Limb (tissue), 2 donors: ENCODE data around the gene RPH3AL.
"Not testable (repeated sequence)": the region's sequence is repeated elsewhere in the genome, so short reads cannot be mapped to it uniquely, and the experiment has no call there.

Source experiments
- DNase-seq, 2 donors: peaks; one replicate each; pipeline ENCODE4 v3.0.0-alpha.2; 2016; ENCODE audit errors: extremely low spot score in 2 of 2

The RPH3AL gene

DNA sequence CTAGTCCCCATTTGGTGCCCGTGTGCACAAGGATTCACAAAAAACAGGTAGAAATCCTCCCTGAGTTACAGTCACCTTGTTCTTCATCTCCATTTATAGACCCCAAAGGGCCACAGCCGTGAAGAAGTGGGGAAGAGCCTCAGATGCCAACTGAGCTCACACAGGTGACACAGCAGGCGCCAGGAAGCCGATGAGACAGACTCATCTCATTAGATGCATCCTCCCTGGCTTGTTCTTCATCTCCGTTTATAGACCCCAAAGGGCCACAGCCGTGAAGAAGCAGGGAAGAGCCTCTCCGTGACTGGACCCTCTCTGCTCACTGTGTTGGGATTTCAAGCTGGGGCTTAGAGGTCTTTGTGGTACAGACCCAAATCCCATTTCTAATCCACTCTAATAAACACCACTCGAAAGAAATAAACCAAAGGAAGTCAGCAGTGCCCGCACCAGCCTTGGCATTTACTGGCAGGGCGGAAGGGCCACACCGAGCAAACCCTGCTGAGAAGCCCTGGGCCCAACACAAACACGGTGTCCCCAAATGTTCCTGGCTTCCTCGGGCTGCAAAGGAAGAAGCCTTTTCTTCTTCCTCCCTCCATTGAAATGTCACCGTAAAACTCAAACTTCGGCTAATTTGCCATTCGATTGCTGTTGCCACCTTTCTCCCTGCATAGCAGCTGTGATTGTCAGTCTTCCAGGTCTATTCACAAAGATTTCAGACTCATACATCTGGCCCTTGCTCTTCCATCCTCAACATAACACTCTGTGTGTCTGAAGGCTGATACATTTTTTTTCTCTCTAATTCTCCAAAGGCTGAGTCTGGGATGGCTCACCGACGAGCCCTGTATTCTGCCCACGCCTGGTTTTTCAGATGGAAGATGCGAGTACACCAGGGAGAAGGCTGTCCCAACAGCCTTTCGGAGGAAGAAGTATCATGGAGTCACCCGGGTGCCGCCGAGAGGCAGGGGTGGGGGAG is 126.2 kb downstream of the RPH3AL start:
- no peak for DNase-seq

DNA sequence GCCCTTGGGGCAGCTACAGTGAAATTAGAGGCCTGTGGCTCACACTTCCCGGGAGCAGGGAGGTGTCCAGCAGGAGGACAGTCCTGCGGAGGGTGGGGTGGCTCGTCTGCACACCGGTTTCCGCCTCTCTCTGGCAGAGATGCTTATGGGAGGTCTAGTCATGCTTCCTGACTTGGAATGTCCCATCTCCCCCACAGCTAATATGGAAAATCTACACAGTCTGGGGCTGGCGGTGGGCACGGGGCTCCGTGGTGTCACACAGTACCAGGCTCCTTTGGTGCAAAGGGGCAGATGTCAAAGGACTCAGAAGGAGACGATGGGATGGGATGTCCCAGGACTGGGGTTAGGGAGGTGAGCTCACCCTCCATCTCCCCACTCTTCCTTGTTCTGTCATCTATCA is 127.1 kb downstream of the RPH3AL start:
- DNase-seq: no peak

- not testable (repeated sequence) for DNase-seq
Observed at GRCh38 chr17:224576-224975, 128.0 kb downstream of the RPH3AL start.

DNA sequence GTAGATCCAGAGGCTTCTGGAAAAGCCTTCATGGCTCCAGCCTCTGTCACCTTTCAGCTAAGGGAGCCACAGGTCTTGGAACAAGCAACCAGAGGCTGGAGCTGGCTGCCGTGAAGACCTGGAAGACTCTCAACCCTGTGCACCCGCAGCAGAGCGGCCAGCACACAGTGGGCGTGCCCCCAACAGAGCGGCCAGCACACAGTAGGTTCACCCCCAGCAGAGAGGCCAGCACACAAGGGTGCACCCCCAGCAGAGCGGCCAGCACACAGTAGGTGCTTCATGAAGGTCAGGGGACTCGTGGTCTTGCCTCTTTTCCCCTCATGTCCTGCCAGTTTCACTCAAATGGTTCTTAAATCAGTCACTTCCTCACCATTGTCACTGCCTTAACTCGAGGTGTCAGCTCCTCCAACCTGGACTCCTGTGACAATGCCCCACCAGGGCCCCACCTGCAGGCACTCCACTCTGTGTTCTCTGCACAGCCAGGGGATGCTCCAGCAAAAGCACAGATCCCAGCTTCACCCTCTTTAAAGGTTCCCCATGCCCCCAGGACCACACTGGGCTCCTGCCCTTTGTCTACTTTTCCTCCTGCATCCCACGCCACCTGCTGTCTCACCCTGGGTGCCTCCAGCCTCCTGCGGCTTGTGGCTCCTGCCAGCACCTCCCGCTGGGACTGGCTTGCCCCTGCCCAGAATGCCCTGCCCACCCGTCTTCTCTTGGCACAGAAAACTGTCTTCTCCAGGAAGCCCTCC is 128.7 kb downstream of the RPH3AL start:
- DNase-seq: no peak

GRCh38 chr17:222172-222571 is 130.4 kb downstream of the RPH3AL start:
- DNase-seq: no peak

GRCh38 chr17:219696-220095 is 132.9 kb downstream of the RPH3AL start:
- DNase-seq: no peak

DNA sequence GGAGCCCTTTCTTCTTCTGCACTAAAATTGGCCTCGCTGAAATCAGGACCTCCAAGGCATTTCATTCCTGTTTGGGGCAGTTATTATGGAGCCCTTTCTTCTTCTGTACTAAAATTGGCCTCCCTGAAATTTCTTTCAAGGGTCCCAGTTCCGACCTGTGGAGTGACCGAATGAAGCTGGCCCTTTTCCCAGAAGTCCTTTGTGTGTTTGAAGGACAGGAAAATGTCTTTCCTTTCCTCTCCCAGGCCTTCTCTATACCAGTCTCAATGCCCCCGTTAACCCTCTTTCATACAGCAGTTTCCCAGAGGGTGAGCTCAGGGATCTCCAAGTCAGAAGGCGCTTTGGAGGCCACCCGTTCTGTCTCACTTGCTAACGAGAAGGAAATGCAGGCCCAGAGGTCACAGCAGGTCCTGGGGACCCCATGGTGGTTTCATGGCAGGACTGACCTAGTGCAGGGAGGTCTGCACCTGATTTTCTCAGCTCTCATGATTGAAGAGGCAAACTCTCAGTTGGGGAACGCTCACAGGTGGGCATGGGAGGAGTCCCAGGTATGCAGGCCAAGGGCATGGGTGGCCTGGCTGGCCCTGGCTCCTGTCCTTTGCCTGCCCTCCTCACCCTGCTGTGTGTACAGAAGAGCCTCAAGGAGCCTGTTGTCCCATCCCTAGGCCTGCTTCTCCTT is 134.0 kb downstream of the RPH3AL start:
- DNase-seq: no peak

GRCh38 chr17:216625-217024 is 136.0 kb downstream of the RPH3AL start:
- DNase-seq: no peak

- not testable (repeated sequence) for DNase-seq
Observed at GRCh38 chr17:215563-216478, 136.8 kb downstream of the RPH3AL start.

- no peak for DNase-seq
Observed at GRCh38 chr17:214881-215331, 137.7 kb downstream of the RPH3AL start.

DNA sequence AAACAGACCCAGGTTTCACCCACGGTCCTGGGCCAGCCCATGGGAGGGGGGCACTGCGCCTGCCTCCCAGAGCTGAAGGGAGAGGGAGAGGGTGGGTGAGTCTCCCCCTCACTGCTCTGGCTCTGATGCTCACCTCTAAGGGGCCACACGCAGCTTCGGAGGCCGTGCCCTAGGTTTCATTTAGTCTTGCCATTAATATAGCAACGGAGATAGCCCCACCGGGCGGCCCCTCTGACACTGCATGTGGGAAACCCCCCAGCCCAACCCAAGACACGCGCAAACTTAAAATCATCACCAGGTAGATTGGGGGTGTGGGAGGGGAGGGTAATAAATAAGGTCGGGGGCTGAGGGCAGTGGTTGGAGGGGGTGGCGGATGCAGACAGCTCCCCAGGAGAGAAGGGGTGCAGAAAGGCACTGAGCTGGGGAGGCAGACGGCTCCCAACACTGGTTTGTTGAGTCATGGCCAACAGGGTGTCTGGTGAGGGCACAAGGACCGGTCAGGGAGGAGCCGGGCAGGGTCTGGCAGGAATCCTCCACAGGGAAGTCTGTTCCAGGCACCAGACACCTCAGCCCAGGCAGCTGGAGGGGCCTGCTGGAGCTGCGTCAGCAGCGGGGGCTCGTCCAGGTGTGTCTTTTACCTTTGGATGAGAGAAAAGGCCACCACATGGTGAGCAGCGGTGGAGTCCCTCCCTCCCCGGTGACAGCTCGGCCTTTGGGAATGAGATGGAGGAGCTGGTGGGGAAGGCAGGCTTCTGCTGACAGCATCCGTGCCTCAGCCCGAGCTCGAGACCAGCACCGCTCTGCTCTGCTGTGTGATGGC is 139.1 kb downstream of the RPH3AL start:
- DNase-seq: no peak

GRCh38 chr17:210402-210801 is 142.2 kb downstream of the RPH3AL start:
- DNase-seq: no peak

DNA sequence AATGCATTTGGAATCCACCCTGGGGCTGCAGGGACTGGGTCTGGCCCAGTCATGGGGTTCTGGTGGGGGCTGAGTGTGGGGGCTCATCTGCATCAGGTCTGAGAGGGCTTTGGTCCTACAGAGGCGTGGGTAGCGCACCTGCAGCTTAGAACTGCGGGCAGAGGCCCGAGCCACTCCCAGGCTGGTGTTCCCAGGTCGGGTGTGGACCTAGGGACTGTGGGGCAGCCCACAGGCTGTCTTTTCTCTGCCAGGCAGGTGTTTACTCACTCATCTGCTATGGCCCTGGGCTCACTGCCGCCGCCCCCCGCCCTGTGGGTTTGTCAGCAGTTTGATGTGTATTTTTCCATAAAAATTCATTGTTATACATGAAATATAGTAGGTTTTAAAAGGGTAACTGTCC is 144.2 kb downstream of the RPH3AL start:
- DNase-seq: no peak

DNA sequence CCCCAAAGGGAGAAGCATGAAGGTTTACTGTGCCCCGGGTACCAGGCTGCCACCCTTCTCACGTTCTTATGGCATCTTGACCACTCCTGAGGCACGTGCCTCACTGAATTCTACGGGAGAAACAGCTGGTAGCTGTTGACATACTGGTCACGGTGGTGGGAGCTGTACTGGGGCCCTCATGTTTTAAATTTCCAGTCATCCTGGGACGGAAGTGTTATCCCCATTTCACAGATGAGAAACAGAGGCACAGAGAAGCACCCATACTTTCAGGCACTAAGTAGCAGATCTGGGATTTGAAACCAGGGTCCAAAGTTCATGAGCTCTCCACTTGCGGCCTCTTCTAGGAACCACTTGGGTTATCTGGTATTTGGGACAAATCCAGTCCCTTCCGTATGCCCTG is 144.8 kb downstream of the RPH3AL start:
- no peak for DNase-seq

DNA sequence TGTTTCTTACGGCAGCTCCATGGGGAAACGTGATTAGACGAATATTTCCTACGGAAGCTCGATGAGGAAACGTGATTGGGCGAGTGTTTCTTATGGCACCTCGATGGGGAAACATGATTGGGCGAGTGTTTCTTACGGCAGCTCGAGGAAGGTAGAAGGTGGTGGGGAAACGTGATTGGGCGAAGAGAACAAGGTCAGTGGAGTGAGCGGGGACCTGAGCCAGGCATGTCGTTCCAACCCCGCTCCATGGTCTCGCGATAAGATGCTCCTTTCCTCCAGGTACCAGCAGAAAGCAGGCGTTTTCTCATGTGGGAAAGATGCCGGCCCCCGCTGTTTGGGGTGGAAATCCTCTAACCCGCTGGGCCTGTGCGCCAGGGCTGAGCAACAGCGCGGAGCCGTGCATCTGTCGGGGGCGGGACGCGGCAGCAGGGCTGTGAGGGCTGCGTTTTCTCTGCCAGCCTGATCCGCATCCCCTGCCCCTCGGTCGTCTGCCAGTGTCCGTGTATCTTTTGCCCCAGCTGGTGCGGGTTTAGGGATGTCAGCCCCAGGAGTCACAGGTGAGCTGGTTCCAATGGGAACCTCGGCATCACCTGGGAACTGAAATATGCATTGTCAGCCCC is 145.6 kb downstream of the RPH3AL start:
- DNase-seq: no peak

DNA sequence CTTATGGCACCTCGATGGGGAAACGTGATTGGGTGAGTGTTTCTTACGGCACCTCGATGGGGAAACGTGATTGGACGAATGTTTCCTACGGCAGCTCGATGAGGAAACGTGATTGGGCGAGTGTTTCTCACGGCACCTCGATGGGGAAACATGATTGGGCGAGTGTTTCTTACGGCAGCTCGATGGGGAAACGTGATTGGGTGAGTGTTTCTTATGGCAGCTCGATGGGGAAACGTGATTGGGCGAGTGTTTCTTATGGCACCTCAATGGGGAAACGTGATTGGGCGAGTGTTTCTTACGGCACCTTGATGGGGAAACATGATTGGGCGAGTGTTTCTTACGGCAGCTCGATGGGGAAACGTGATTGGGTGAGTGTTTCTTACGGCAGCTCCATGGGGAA is 146.1 kb downstream of the RPH3AL start:
- not testable (repeated sequence) for DNase-seq

DNA sequence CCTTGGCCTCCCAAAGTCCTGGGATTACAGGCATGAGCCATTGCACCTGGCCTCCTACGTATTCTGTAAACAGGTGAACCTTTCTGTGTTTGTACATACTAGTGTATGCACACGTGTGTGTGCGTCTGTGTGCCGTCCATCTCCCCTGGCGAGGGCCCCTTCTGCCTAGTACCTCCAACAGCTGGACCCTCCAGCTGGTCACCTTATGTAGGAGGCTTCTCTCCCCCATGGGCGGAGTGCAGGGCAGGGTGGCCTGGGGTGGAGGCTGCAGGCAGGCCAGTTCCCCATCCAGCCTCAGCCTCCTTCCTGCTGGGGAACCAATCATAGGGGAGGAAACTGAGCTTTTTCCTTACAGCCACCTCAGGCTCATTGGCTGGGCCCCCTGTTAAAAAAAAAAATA is 146.8 kb downstream of the RPH3AL start:
- DNase-seq: no peak

GRCh38 chr17:205148-205669 is 147.4 kb downstream of the RPH3AL start:
- no peak for DNase-seq

- no peak for DNase-seq
Observed at GRCh38 chr17:204427-205147, 148.0 kb downstream of the RPH3AL start.
